HEK293 (cell line): ENCODE data around the gene GRM3.
A peak's percentile ranks its signal among the peaks of the same experiment; 100 is the strongest.
"Not testable (repeated sequence)": the region's sequence is repeated elsewhere in the genome, so short reads cannot be mapped to it uniquely, and the experiment has no call there.

Experiments used
- CTCF ChIA-PET: fragments of 350-600 bp; formaldehyde crosslinking; extraction: SDS; loops from one replicate; lab custom pipeline; 2021; ENCODE audit warnings: antibody characterized with exemption; lab: Yijun Ruan, JAX
- POLR2A ChIA-PET: fragments of 300-600 bp; formaldehyde crosslinking; extraction: SDS; loops from one replicate; lab custom pipeline; 2020; ENCODE audit warnings: antibody characterized with exemption, inconsistent platforms; lab: Yijun Ruan, JAX
- H3K27ac ChIP-seq: fragments of 200-500 bp; sonication (Bioruptor generic); 2 replicates; pipeline ENCODE4 v1.5.1; 2014; ENCODE audit warnings: low read depth, low read length, control low read depth, inconsistent platforms; ENCODE audit errors: extremely low read depth
- H3K36me3 ChIP-seq, 2 experiments: fragments of 200-500 bp in 1 of 2; sonication (Bioruptor generic) in 1 of 2; 1 replicate in 1 of 2; 2 replicates in 1 of 2; pipeline ENCODE4 v1.5.1; 2014 to 2017; ENCODE audit warnings: inconsistent platforms in 2 of 2, low read length in 2 of 2; ENCODE audit not compliant: control insufficient read depth in 2 of 2, insufficient read depth in 1 of 2
- H3K4me1 ChIP-seq: fragments of 200-500 bp; sonication (Bioruptor generic); 2 replicates; pipeline ENCODE4 v1.5.1; 2014; ENCODE audit warnings: mild to moderate bottlenecking, low read length, inconsistent platforms; ENCODE audit not compliant: control insufficient read depth, insufficient read depth
- H3K4me3 ChIP-seq: 2 replicates; pipeline ENCODE4 v1.5.1; 2011; ENCODE audit warnings: low read depth, mild to moderate bottlenecking, control low read depth, low read length, moderate library complexity
- H3K9me3 ChIP-seq: fragments of 200-500 bp; sonication (Bioruptor generic); 2 replicates; pipeline ENCODE4 v1.5.1; 2014; ENCODE audit warnings: low read depth, low read length, inconsistent platforms; ENCODE audit not compliant: control insufficient read depth, insufficient read depth
- EGR2 ChIP-seq: fragments of 450-650 bp; formaldehyde crosslinking; IDR thresholded peaks from 2 replicates; pipeline ENCODE4 v1.5.1; 2016; ENCODE audit warnings: low read depth, missing biosample characterization, missing genetic modification characterization
- GLI2 ChIP-seq: fragments of 450-650 bp; formaldehyde crosslinking; IDR thresholded peaks from 2 replicates; pipeline ENCODE4; 2017; ENCODE audit warnings: missing biosample characterization, missing genetic modification characterization, low read depth, borderline replicate concordance
- HOXA7 ChIP-seq: sonication (generic); formaldehyde crosslinking; IDR thresholded peaks from 2 replicates; pipeline ENCODE4 v1.8.1; 2022; ENCODE audit warnings: missing genetic modification reagents, borderline replicate concordance
- KLF9 ChIP-seq: fragments of 450-650 bp; formaldehyde crosslinking; IDR thresholded peaks from 2 replicates; pipeline ENCODE4 v1.5.1; 2016; ENCODE audit warnings: missing biosample characterization, missing genetic modification characterization, low read depth
- MZF1 ChIP-seq: fragments of 450-650 bp; formaldehyde crosslinking; IDR thresholded peaks from 2 replicates; pipeline ENCODE4 v1.5.1; 2017; ENCODE audit warnings: missing biosample characterization, missing genetic modification characterization, borderline replicate concordance
- YY1 ChIP-seq: fragments of 450-650 bp; formaldehyde crosslinking; IDR thresholded peaks from 2 replicates; pipeline ENCODE4 v1.5.1; 2018; ENCODE audit warnings: missing biosample characterization, missing genetic modification characterization
- ZBTB26 ChIP-seq: fragments of 450-650 bp; formaldehyde crosslinking; optimal IDR thresholded peaks from 2 replicates; pipeline ENCODE3; 2016; ENCODE audit warnings: missing biosample characterization, mild to moderate bottlenecking, missing genetic modification characterization
- ZBTB48 ChIP-seq: fragments of 450-650 bp; formaldehyde crosslinking; IDR thresholded peaks from 2 replicates; pipeline ENCODE4 v1.5.1; 2016; ENCODE audit warnings: missing biosample characterization, missing genetic modification characterization
- ZBTB7A ChIP-seq: fragments of 450-650 bp; formaldehyde crosslinking; IDR thresholded peaks from 2 replicates; pipeline ENCODE4 v1.5.1; 2016; ENCODE audit warnings: low read depth, missing biosample characterization, missing genetic modification characterization
- ZFHX2 ChIP-seq: fragments of 450-650 bp; formaldehyde crosslinking; conservative IDR thresholded peaks from 2 replicates; pipeline ENCODE4 v1.5.1; 2016; ENCODE audit warnings: missing biosample characterization, missing genetic modification characterization
- ZIC2 ChIP-seq: fragments of 450-650 bp; formaldehyde crosslinking; IDR thresholded peaks from 2 replicates; pipeline ENCODE4 v1.5.1; 2016; ENCODE audit warnings: missing biosample characterization, missing genetic modification characterization
- ZNF2 ChIP-seq: fragments of 450-650 bp; formaldehyde crosslinking; IDR thresholded peaks from 2 replicates; pipeline ENCODE4 v1.5.1; 2016; ENCODE audit warnings: missing biosample characterization, missing genetic modification characterization
- ZNF221 ChIP-seq: fragments of 450-650 bp; formaldehyde crosslinking; IDR thresholded peaks from 2 replicates; pipeline ENCODE4 v1.5.1; 2017; ENCODE audit warnings: missing biosample characterization, missing genetic modification characterization, borderline replicate concordance
- ZNF266 ChIP-seq: fragments of 450-650 bp; formaldehyde crosslinking; IDR thresholded peaks from 2 replicates; pipeline ENCODE4 v1.5.1; 2016; ENCODE audit warnings: missing biosample characterization, missing genetic modification characterization, low read depth
- ZNF391 ChIP-seq: fragments of 450-650 bp; formaldehyde crosslinking; IDR thresholded peaks from 2 replicates; pipeline ENCODE4 v1.5.1; 2016; ENCODE audit warnings: low read depth, missing biosample characterization, missing genetic modification characterization, borderline replicate concordance
- ZNF544 ChIP-seq: fragments of 450-650 bp; formaldehyde crosslinking; IDR thresholded peaks from 2 replicates; pipeline ENCODE4 v1.5.0; 2017; ENCODE audit warnings: missing biosample characterization, missing genetic modification characterization
- ZNF549 ChIP-seq: fragments of 450-650 bp; IDR thresholded peaks from 2 replicates; pipeline ENCODE4 v1.5.1; 2018; ENCODE audit warnings: missing biosample characterization, missing genetic modification characterization, mild to moderate bottlenecking, inconsistent platforms, moderate library complexity
- ZNF555 ChIP-seq: fragments of 450-650 bp; formaldehyde crosslinking; conservative IDR thresholded peaks from 2 replicates; pipeline ENCODE4 v1.5.1; 2017; ENCODE audit warnings: missing biosample characterization, mild to moderate bottlenecking, missing genetic modification characterization, inconsistent platforms
- ZNF558 ChIP-seq: fragments of 450-650 bp; formaldehyde crosslinking; IDR thresholded peaks from 2 replicates; pipeline ENCODE4 v1.5.1; 2016; ENCODE audit warnings: missing biosample characterization, missing genetic modification characterization
- ZNF629 ChIP-seq: fragments of 450-650 bp; formaldehyde crosslinking; IDR thresholded peaks from 2 replicates; pipeline ENCODE4 v1.5.1; 2017; ENCODE audit warnings: missing biosample characterization, missing genetic modification characterization
- ZNF639 ChIP-seq: fragments of 450-650 bp; formaldehyde crosslinking; IDR thresholded peaks from 2 replicates; pipeline ENCODE4 v1.5.1; 2016; ENCODE audit warnings: missing biosample characterization, missing genetic modification characterization
- ZNF664 ChIP-seq: fragments of 450-650 bp; formaldehyde crosslinking; IDR thresholded peaks from 2 replicates; pipeline ENCODE4 v1.5.1; 2016; ENCODE audit warnings: missing biosample characterization, missing genetic modification characterization
- TF ChIP-seq, protein P1 (sequence below): fragments of 450-650 bp; formaldehyde crosslinking; IDR thresholded peaks from 2 replicates; pipeline ENCODE4 v1.5.1; 2017; ENCODE audit warnings: missing biosample characterization, missing genetic modification characterization
- TF ChIP-seq, protein P2 (sequence below): fragments of 450-650 bp; formaldehyde crosslinking; IDR thresholded peaks from 2 replicates; pipeline ENCODE4 v1.5.1; 2016; ENCODE audit warnings: missing biosample characterization, missing genetic modification characterization

GRM3 gene

GRCh38 chr7:86600506-86601290, 43.0 kb upstream of the GRM3 start:
- TF ChIP-seq ZNF391: no peak
- TF ChIP-seq EGR2: peak; percentile 74
- TF ChIP-seq ZIC2 (tag by site-specific recombination): peak; percentile 48
- TF ChIP-seq ZFHX2: 0 out of 2 replicates have a peak, but pooled peaks have one; percentile 38
- no peak for TF ChIP-seq ZBTB7A (tag by site-specific recombination)
- no peak for TF ChIP-seq ZNF629 (tag by site-specific recombination)
- TF ChIP-seq ZNF221 (tag by site-specific recombination): no peak
- TF ChIP-seq GLI2: no peak
- TF ChIP-seq ZNF558 (tag by site-specific recombination): no peak
- no peaks in the 10 kb centered on the region for H3K36me3 ChIP-seq
- H3K4me1 ChIP-seq: no peaks in the 10 kb centered on the region
- H3K4me3 ChIP-seq: no peak overlapping the region
- no peaks in the 10 kb centered on the region for H3K9me3 ChIP-seq
- H3K27ac ChIP-seq: no peak overlapping the region
- ChIA-PET POLR2A (no interaction called here), CTCF (interaction anchor here (1.2 to 1.4 kb wide), 2 partner anchors 56 to 304 kb away, joined by 3 read pairs; no protein-coding TSS in a partner anchor)

DNA sequence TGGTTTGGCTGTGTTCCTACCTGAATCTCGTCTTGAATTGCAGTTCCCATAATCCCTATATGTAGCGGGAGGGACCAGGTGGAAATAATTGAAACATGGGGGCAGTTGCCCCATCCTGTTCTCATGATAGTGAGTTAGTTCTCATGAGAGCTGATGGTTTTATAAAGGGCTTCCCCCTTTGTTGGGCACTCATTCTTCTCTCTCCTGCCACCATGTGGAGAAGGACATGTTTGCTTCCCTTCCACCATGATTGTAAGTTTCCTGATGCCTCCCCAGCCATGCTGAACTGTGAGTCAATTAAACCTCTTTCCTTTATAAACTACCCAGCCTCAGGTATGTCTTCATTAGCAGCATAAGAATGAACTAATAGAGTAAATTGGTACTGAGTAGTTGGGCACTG, 28.0 kb upstream of the GRM3 start:
- CTCF ChIA-PET: interaction anchor here (0.6 kb wide), 1 partner anchor 784 kb away, joined by 3 read pairs; no protein-coding TSS in a partner anchor
- POLR2A ChIA-PET, H3K4me3 ChIP-seq, H3K36me3 ChIP-seq, H3K4me1 ChIP-seq, H3K9me3 ChIP-seq, H3K27ac ChIP-seq: not testable (repeated sequence)
- TF ChIP-seq MZF1 (tag by site-specific recombination): peak; percentile 94; the same call in 1 of the 2 replicates

GRCh38 chr7:86644282-86645224, 844 bp downstream of the GRM3 start:
- 0 out of 2 replicates have a peak, but pooled peaks cover 4% of the 10 kb centered on the region for H3K4me1 ChIP-seq
- peak overlapping the region; percentile 35 for H3K4me3 ChIP-seq
- no peaks in the 10 kb centered on the region for H3K9me3 ChIP-seq
- H3K27ac ChIP-seq: peak overlapping the region; percentile 24; the same call in 1 of the 2 replicates
- POLR2A ChIA-PET: interaction anchor here (0.6 kb wide), 1 partner anchor 15 kb away, joined by 3 read pairs; no protein-coding TSS in a partner anchor
- CTCF ChIA-PET: interaction anchor here (1.3 kb wide), 1 partner anchor 23 kb away, joined by 3 read pairs; no protein-coding TSS in a partner anchor
- H3K36me3 ChIP-seq: no peaks in the 10 kb centered on the region
- TF ChIP-seq ZNF664: no peak
- no peak for TF ChIP-seq ZNF555 (tag by site-specific recombination)
- peak; percentile 54 for TF ChIP-seq ZBTB48
- TF ChIP-seq ZNF639: no peak
- no peak for TF ChIP-seq ZNF544 (tag by site-specific recombination)
- TF ChIP-seq ZNF2 (tag by site-specific recombination): no peak
- no peak for TF ChIP-seq KLF9
- TF ChIP-seq, protein P1, sequence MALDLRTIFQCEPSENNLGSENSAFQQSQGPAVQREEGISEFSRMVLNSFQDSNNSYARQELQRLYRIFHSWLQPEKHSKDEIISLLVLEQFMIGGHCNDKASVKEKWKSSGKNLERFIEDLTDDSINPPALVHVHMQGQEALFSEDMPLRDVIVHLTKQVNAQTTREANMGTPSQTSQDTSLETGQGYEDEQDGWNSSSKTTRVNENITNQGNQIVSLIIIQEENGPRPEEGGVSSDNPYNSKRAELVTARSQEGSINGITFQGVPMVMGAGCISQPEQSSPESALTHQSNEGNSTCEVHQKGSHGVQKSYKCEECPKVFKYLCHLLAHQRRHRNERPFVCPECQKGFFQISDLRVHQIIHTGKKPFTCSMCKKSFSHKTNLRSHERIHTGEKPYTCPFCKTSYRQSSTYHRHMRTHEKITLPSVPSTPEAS: peak; percentile 47; the same call in 1 of the 2 replicates
- no peak for TF ChIP-seq ZBTB26 (tag by site-specific recombination)
- TF ChIP-seq ZIC2 (tag by site-specific recombination): no peak
- no peak for TF ChIP-seq ZNF266
- TF ChIP-seq EGR2: peak; percentile 43; the same call in 1 of the 2 replicates
- TF ChIP-seq, protein P2, sequence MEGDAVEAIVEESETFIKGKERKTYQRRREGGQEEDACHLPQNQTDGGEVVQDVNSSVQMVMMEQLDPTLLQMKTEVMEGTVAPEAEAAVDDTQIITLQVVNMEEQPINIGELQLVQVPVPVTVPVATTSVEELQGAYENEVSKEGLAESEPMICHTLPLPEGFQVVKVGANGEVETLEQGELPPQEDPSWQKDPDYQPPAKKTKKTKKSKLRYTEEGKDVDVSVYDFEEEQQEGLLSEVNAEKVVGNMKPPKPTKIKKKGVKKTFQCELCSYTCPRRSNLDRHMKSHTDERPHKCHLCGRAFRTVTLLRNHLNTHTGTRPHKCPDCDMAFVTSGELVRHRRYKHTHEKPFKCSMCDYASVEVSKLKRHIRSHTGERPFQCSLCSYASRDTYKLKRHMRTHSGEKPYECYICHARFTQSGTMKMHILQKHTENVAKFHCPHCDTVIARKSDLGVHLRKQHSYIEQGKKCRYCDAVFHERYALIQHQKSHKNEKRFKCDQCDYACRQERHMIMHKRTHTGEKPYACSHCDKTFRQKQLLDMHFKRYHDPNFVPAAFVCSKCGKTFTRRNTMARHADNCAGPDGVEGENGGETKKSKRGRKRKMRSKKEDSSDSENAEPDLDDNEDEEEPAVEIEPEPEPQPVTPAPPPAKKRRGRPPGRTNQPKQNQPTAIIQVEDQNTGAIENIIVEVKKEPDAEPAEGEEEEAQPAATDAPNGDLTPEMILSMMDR (tag by site-specific recombination): no peak
- no peak for TF ChIP-seq HOXA7 (CRISPR knock-in tag)
- TF ChIP-seq YY1: no peak
- TF ChIP-seq ZNF549 (tag by site-specific recombination): no peak
